IMR-90 (cell line): ENCODE data around the gene KCNQ2.

ENCODE experiments used
- CTCF ChIP-seq: conservative IDR thresholded peaks from 2 replicates; pipeline ENCODE4 v1.5.1; 2012; ENCODE audit warnings: mild to moderate bottlenecking, low read depth, low read length, improper control_type of control experiment
- RFX5 ChIP-seq: IDR thresholded peaks from 2 replicates; pipeline ENCODE4 v1.8.0; 2012; ENCODE audit warnings: low read depth, mild to moderate bottlenecking, low read length, moderate library complexity

- TF ChIP-seq CTCF (no peak), RFX5 (no peak)
Observed at GRCh38 chr20:63487116-63487764, 14.8 kb upstream of the KCNQ2 start.
